Smooth muscle cell (in vitro differentiated cells): ENCODE results near the gene DPEP2NB. TPM values are rescaled to one million over a fixed set of nuclear protein-coding genes. Genes with fewer than 3 reads are reported as not detected.
A peak's percentile ranks its signal among the peaks of the same experiment; 100 is the strongest.

Source experiments
- DNase-seq: peaks from one replicate; lab custom pipeline; 2025; ENCODE audit not compliant: unreplicated experiment; lab: John Stamatoyannopoulos, UW
- H2AFZ ChIP-seq: fragments of 200-600 bp; sonication (generic); 2 replicates; pipeline ENCODE4 v1.6.0; 2016; ENCODE audit warnings: antibody characterized with exemption, low read depth, mild to moderate bottlenecking
- H3F3A ChIP-seq: fragments of 200-600 bp; sonication (generic); 2 replicates; pipeline ENCODE4 v1.6.0; 2017; ENCODE audit warnings: antibody characterized with exemption, low read depth
- H3K27ac ChIP-seq: fragments of 200-600 bp; sonication (generic); 2 replicates; pipeline ENCODE4 v1.5.1; 2016; ENCODE audit warnings: low read depth, mild to moderate bottlenecking
- H3K27me3 ChIP-seq: fragments of 200-600 bp; sonication (generic); 2 replicates; pipeline ENCODE4 v1.6.1; 2016; ENCODE audit warnings: low read depth, mild to moderate bottlenecking
- H3K36me3 ChIP-seq: fragments of 200-600 bp; sonication (generic); 2 replicates; pipeline ENCODE4 v1.5.1; 2016; ENCODE audit warnings: low read depth
- H3K4me1 ChIP-seq: fragments of 200-600 bp; sonication (generic); 2 replicates; pipeline ENCODE4 v1.5.1; 2016; ENCODE audit warnings: low read depth
- H3K4me2 ChIP-seq: fragments of 200-600 bp; sonication (generic); 2 replicates; pipeline ENCODE4 v1.6.0; 2016; ENCODE audit warnings: mild to moderate bottlenecking
- H3K4me3 ChIP-seq: fragments of 200-600 bp; sonication (generic); 2 replicates; pipeline ENCODE4 v1.5.1; 2016; ENCODE audit warnings: mild to moderate bottlenecking
- H3K79me2 ChIP-seq: fragments of 200-600 bp; sonication (generic); 2 replicates; pipeline ENCODE4 v1.6.0; 2016; ENCODE audit warnings: low read depth, mild to moderate bottlenecking
- H3K9ac ChIP-seq: fragments of 200-600 bp; sonication (generic); 2 replicates; pipeline ENCODE4 v1.6.0; 2016; ENCODE audit warnings: low read depth
- H3K9me3 ChIP-seq: fragments of 200-600 bp; sonication (generic); replicated peaks from 2 replicates; pipeline ENCODE4 v1.5.1; 2016; ENCODE audit warnings: low read depth
- H4K20me1 ChIP-seq: fragments of 200-600 bp; sonication (generic); 2 replicates; pipeline ENCODE4 v1.6.0; 2016; ENCODE audit warnings: low read depth
- CTCF ChIP-seq: fragments of 200-600 bp; sonication (generic); IDR thresholded peaks from 2 replicates; pipeline ENCODE4 v1.5.1; 2017; ENCODE audit warnings: borderline replicate concordance, mild to moderate bottlenecking, antibody characterized with exemption; ENCODE audit not compliant: insufficient read depth, poor library complexity, severe bottlenecking
- WGBS: methylation state at CpG from one replicate; pipeline ENCODE4 v1.1.7; 2016; ENCODE audit warnings: low lambda C conversion rate; 5-methylcytosine and 5-hydroxymethylcytosine counted together
- polyA plus RNA-seq: library from polyadenylated mRNA; unstranded; fragments of >200 nt; fragmentation: Nextera tagmentation; extraction: Ambion mirVana; gene quantifications from 2 replicates; pipeline ENCODE4 v1.2.1, GENCODE V29; 2016
- total RNA-seq: library from RNA; depleted of rRNA; stranded (reverse); fragments of >200 nt; gene quantifications from 2 replicates; pipeline ENCODE4 v1.2.3, GENCODE V29; 2014

Gene DPEP2NB
- total and polyA plus RNA-seq, 2 experiments from 2014 or later = not detected

GRCh38 chr16:67969254-67970039, 46.3 kb downstream of the DPEP2NB start:
- H3K4me2 ChIP-seq = peak overlapping the region; percentile 98
- no peaks in the 10 kb centered on the region for H3K9me3 ChIP-seq
- H3K27ac ChIP-seq = peak overlapping the region; percentile 91
- H3K4me3 ChIP-seq = peak overlapping the region; percentile 83
- H3K27me3 ChIP-seq = no peaks in the 10 kb centered on the region
- TF ChIP-seq CTCF = no peak
- peaks cover 34% of the 10 kb centered on the region for H4K20me1 ChIP-seq
- peak overlapping the region; percentile 97 for H3K9ac ChIP-seq
- no peaks in the 10 kb centered on the region for H3F3A ChIP-seq
- peak overlapping the region; percentile 82 for H2AFZ ChIP-seq
- H3K79me2 ChIP-seq = peaks cover 38% of the 10 kb centered on the region
- H3K4me1 ChIP-seq = peaks cover 20% of the 10 kb centered on the region
- 48% methylated on average over 28 of the region's 40 CpGs for WGBS
- DNase-seq = no peak
- no peaks in the 10 kb centered on the region for H3K36me3 ChIP-seq

GRCh38 chr16:67968400-67969253, 47.1 kb downstream of the DPEP2NB start, which contains the start of gene SLC12A4:
TSS of gene SLC12A4 (minus strand) at chr16:67968637. CDS start at chr16:67968553, 84 bp downstream.
- Histone ChIP-seq H3F3A (no peaks in the 10 kb centered on the region), H3K4me3 (peak within 1 kb of the TSS; percentile 83), H3K36me3 (no peaks in the 10 kb centered on the region), H3K4me2 (peak within 1 kb of the TSS; percentile 98), H4K20me1 (peaks cover 42% of the 10 kb centered on the region), H3K27ac (peak within 1 kb of the TSS; percentile 91), H3K27me3 (no peaks in the 10 kb centered on the region), H3K4me1 (peaks cover 20% of the 10 kb centered on the region), H3K9ac (peak within 1 kb of the TSS; percentile 97), H2AFZ (peak within 1 kb of the TSS; percentile 82), H3K9me3 (no peaks in the 10 kb centered on the region), H3K79me2 (peaks cover 46% of the 10 kb centered on the region)
- peak; percentile 50 for DNase-seq
- TF ChIP-seq CTCF = no peak
- WGBS = 30% methylated on average over 22 of the region's 78 CpGs

- no peak for TF ChIP-seq CTCF
- Histone ChIP-seq H2AFZ (no peak overlapping the region), H3K27me3 (no peaks in the 10 kb centered on the region), H3K4me3 (peak overlapping the region; percentile 83), H3K4me2 (peak overlapping the region; percentile 98), H3K9ac (peak overlapping the region; percentile 97), H4K20me1 (peaks cover 49% of the 10 kb centered on the region), H3K27ac (peak overlapping the region; percentile 91), H3K79me2 (peaks cover 53% of the 10 kb centered on the region), H3K36me3 (no peaks in the 10 kb centered on the region), H3K4me1 (peaks cover 20% of the 10 kb centered on the region), H3F3A (no peaks in the 10 kb centered on the region), H3K9me3 (no peaks in the 10 kb centered on the region)
- no peak for DNase-seq
- 2% methylated on average over 26 of the region's 45 CpGs for WGBS
Measured at GRCh38 chr16:67967958-67968399, 47.7 kb downstream of the DPEP2NB start.
